Measurements from ENCODE around the gene PLCB1.

PLCB1 gene

GRCh38 chr20:8271727-8272126 lies 139.7 kb downstream of the PLCB1 start:
- no peak for TF ChIP-seq CTCF (IDR thresholded peaks at IDR 0.05)

- TF ChIP-seq CTCF (IDR thresholded peaks at IDR 0.05): no peak
Measured at GRCh38 chr20:8272766-8273165, 140.7 kb downstream of the PLCB1 start.

- no peak for TF ChIP-seq CTCF (IDR thresholded peaks at IDR 0.05)
Measured at GRCh38 chr20:8284902-8285301, 152.8 kb downstream of the PLCB1 start.

GRCh38 chr20:8287340-8287739 lies 155.3 kb downstream of the PLCB1 start:
- TF ChIP-seq CTCF (IDR thresholded peaks at IDR 0.05): no peak

GRCh38 chr20:8291200-8291599 lies 159.1 kb downstream of the PLCB1 start:
- no peak for TF ChIP-seq CTCF (IDR thresholded peaks at IDR 0.05)

GRCh38 chr20:8291873-8292272 lies 159.8 kb downstream of the PLCB1 start:
- TF ChIP-seq CTCF (IDR thresholded peaks at IDR 0.05): no peak

GRCh38 chr20:8292793-8293192 lies 160.7 kb downstream of the PLCB1 start:
- no peak for TF ChIP-seq CTCF (IDR thresholded peaks at IDR 0.05)

- no peak for TF ChIP-seq CTCF (IDR thresholded peaks at IDR 0.05)
Measured at GRCh38 chr20:8293750-8294149, 161.7 kb downstream of the PLCB1 start.

Data from LNCAP (cell line).